ENCODE measurements around the gene ANK2. TPM values are rescaled to one million over a fixed set of nuclear protein-coding genes. Genes with fewer than 3 reads are reported as not detected.

ANK2 gene
- total RNA-seq, 1 experiment from 2014 or later: 5.6 TPM

DNA sequence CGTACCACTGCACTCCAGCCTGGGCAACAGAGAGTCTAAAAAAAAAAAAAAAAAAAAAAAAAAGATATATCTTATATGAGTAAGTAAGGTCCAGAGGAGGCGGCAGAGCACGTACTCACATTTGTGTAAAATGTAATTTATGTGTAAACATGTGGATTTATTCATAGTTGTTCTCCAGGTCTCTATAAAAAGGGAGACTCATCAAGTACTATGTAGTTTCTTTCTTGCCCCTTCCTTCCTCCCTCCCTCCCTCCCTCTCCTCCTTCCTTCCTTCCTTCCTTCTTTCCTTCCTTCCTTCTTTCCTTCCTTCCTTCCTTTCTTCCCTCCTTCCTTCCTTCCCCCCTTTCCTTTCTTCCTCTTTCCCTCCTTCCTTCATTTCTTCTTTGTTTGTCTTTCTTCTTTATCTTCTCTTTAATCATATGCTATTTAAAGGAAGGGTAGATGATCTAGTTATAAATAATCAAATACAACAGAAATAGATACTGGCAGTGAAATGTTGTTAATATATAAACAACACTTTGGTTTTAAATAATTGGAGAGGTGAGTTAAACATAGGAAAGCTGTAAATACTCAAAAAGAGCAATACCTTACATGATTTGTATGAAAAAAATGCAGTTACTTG is 344.8 kb downstream of the ANK2 start:
- Histone ChIP-seq H3K27ac (ENCODE audit: low read depth, low read length) (no peak overlapping the region), H3K4me3 (replicated peaks in 1 of 2; ENCODE audit: low read depth in 1 of 2, low read length in 2 of 2) (no peak overlapping the region), H3K27me3 (ENCODE audit: insufficient read depth, low read length) (no peaks in the 10 kb centered on the region), H3K4me1 (ENCODE audit: control insufficient read depth in 1 of 2, insufficient read depth in 2 of 2, low read length in 2 of 2) (peaks cover 4 to 20% of the 10 kb centered on the region in 2 experiments; a peak in 2 of 4 replicates), H3K36me3 (ENCODE audit: control insufficient read depth in 1 of 2, insufficient read depth in 2 of 2, low read length in 2 of 2) (no peaks in the 10 kb centered on the region), H3K9me3 (ENCODE audit: control insufficient read depth in 1 of 2, insufficient read depth in 1 of 2, low read depth in 1 of 2, low read length in 2 of 2) (no peaks in the 10 kb centered on the region), H3K9ac (ENCODE audit: low read length) (no peak overlapping the region), H4K20me1 (ENCODE audit: insufficient read depth) (no peaks in the 10 kb centered on the region), H2AFZ (ENCODE audit: low read depth, low read length, poor library complexity, severe bottlenecking) (peak overlapping the region; percentile 98), H3K9me2 (ENCODE audit: insufficient read depth) (no peaks in the 10 kb centered on the region), H3K4me2 (ENCODE audit: low read length) (peak overlapping the region; percentile 32; the same call in 1 of the 2 replicates), H3K79me2 (ENCODE audit: insufficient read depth, low read length) (no peaks in the 10 kb centered on the region)
- BruUV-seq (replicated peaks): no TSS peak
- ATAC-seq: no peak
- RAD21 ChIA-PET (ENCODE audit: low non-redundant PET in 1 of 2, low total read pairs in 2 of 2, uncharacterized antibody in 2 of 2, unreplicated experiment in 2 of 2): interaction anchor here (0.7 to 1.3 kb wide), 5 partner anchors 41 to 239 kb away, joined by 3 to 7 read pairs (median 3); no protein-coding TSS in a partner anchor
- DNase-seq (ENCODE audit: low read depth, low spot score): no peak
- TF ChIP-seq, protein P1, sequence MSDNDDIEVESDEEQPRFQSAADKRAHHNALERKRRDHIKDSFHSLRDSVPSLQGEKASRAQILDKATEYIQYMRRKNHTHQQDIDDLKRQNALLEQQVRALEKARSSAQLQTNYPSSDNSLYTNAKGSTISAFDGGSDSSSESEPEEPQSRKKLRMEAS (IDR thresholded peaks at IDR 0.05): no peak
- TF ChIP-seq EZH2phosphoT487 (IDR thresholded peaks at IDR 0.05; ENCODE audit: borderline replicate concordance): no peak
- TF ChIP-seq RAD21 (IDR thresholded peaks at IDR 0.05; ENCODE audit: low read depth): no peak
- TF ChIP-seq JUND (IDR thresholded peaks at IDR 0.05): no peak
- no peak for TF ChIP-seq CEBPB (IDR thresholded peaks at IDR 0.05; ENCODE audit: low read depth)
- no peak for TF ChIP-seq EGR1 (IDR thresholded peaks at IDR 0.05; ENCODE audit: low read depth)
- no peak for TF ChIP-seq SRF (IDR thresholded peaks at IDR 0.05; ENCODE audit: low read depth)
- no peak for TF ChIP-seq EZH2 (IDR thresholded peaks at IDR 0.05)
- intact Hi-C loops (cut with micrococcal nuclease): loop anchor here (1.0 to 10.0 kb wide), 5 partner anchors 499 to 1301 kb away; no protein-coding TSS in a partner anchor
- CTCF ChIA-PET: interaction anchor here (0.8 to 1.5 kb wide), 15 partner anchors 13 to 990 kb away, joined by 3 to 15 read pairs (median 4); no protein-coding TSS in a partner anchor
- POLR2A ChIA-PET: no interaction called here
